Activated CD4-positive, alpha-beta T cell treated with anti-CD3 and anti-CD28 coated beads for 36 hours (primary cell): Measurements from ENCODE around the gene G0S2. TPM values are rescaled to one million over a fixed set of nuclear protein-coding genes. Genes with fewer than 3 reads are reported as not detected.
A peak's percentile ranks its signal among the peaks of the same experiment; 100 is the strongest.

Experiments used
- ATAC-seq: fragments of 200-7000 bp; cut with Tn5 transposase; one replicate; pipeline ENCODE4 v1.10.0; 2021; ENCODE audit warnings: mild to moderate bottlenecking, moderate library complexity
- CTCF ChIA-PET: fragments of 350-600 bp; sonication (Branson Sonifier 250); formaldehyde crosslinking; loops from one replicate; lab custom pipeline; 2021; ENCODE audit warnings: antibody characterized with exemption; lab: Charles Lee
- POLR2A ChIA-PET: fragments of 350-600 bp; sonication (Branson Sonifier 250); formaldehyde crosslinking; loops from one replicate; lab custom pipeline; 2021; ENCODE audit warnings: antibody characterized with exemption, inconsistent platforms; lab: Charles Lee
- DNase-seq: peaks from one replicate; pipeline ENCODE4 v3.0.0-alpha.2; 2020
- H3K27ac Mint-ChIP-seq: one replicate; pipeline ENCODE4 v1.8.0; 2021; ENCODE audit warnings: mixed read lengths
- H3K27me3 Mint-ChIP-seq: one replicate; pipeline ENCODE4 v1.8.0; 2021; ENCODE audit warnings: mixed read lengths
- H3K36me3 Mint-ChIP-seq: one replicate; pipeline ENCODE4 v1.8.0; 2021; ENCODE audit warnings: low read depth, mixed read lengths
- H3K4me1 Mint-ChIP-seq: one replicate; pipeline ENCODE4 v1.8.0; 2021; ENCODE audit warnings: mixed read lengths
- H3K4me3 Mint-ChIP-seq: one replicate; pipeline ENCODE4 v1.8.0; 2021; ENCODE audit warnings: mild to moderate bottlenecking, moderate library complexity, mixed read lengths
- H3K9me3 Mint-ChIP-seq: one replicate; pipeline ENCODE4 v1.8.0; 2021; ENCODE audit warnings: low read depth, mixed read lengths
- intact Hi-C, 2 experiments: fragments of 100-400 bp; cut with DNase I in 1 of 2; cut with micrococcal nuclease in 1 of 2; formaldehyde crosslinking; loops; one replicate each; pipeline versions ENCODE4 v1.14.2 to v1.15.1; 2022 to 2024; cut with DNase I, micrococcal nuclease
- total RNA-seq, 2 experiments: library from RNA; stranded (reverse); gene quantifications; one replicate each; pipeline ENCODE4 v1.2.3, GENCODE V29; 2021

Gene G0S2
- total RNA-seq, 2 experiments from 2014 or later = 21.9 to 22.8 TPM

DNA sequence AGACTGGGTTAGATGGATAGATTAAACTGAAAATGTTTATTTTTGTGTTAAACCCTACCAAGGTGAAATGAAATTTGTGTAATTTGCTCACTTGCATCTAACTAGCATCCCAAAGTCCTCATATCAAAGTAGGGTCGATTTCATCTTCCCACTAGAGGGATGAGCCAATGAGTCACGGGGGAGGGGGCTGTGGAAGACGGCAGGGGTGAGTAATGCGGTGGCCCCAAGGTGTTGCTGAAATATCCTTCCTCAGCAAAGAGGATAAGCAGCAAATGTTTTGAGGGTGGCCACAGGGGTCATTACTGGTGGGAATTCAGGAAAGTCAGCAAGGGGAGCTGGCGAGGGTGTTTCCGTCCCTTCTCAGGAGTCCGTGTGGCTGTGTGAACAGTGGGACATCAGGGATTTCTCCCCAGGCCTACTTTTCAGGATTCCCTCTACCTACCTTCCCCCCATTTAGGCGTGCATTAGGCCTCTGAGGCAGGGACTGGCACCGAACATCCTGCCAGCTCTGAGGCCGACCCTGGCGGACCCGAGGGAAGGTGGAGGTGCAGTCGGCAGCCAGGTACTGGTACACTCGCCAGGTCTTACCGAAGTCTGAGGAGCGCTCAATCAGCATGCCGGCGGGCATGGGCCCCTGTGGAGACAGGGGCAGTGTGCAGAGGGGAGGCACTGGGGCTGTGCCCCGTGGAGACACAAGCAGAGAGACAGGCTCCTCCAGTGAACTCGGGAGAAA, 41.0 kb upstream of the G0S2 start:
- ATAC-seq = no peak
- H3K9me3 Mint-ChIP-seq = no peaks in the 10 kb centered on the region
- POLR2A ChIA-PET = no interaction called here
- H3K4me1 Mint-ChIP-seq = peaks cover 3% of the 10 kb centered on the region
- intact Hi-C loops = no loop called here
- H3K27me3 Mint-ChIP-seq = no peaks in the 10 kb centered on the region
- H3K4me3 Mint-ChIP-seq = no peak overlapping the region
- CTCF ChIA-PET = interaction anchor here (0.9 to 2.0 kb wide), 3 partner anchors 64 to 114 kb away, joined by 4 to 5 read pairs (median 5); no protein-coding TSS in a partner anchor
- no peaks in the 10 kb centered on the region for H3K36me3 Mint-ChIP-seq
- DNase-seq = no peak
- no peak overlapping the region for H3K27ac Mint-ChIP-seq

- ATAC-seq (no peak), DNase-seq (no peak)
- CTCF ChIA-PET = interaction anchor here (0.7 to 2.0 kb wide), 4 partner anchors 15 to 827 kb away, joined by 3 to 4 read pairs (median 3); no protein-coding TSS in a partner anchor
- Mint-ChIP-seq H3K4me3 (no peak overlapping the region), H3K27ac (no peak overlapping the region), H3K27me3 (no peaks in the 10 kb centered on the region), H3K36me3 (no peaks in the 10 kb centered on the region), H3K4me1 (peaks cover 3% of the 10 kb centered on the region), H3K9me3 (no peaks in the 10 kb centered on the region)
- POLR2A ChIA-PET = no interaction called here
- intact Hi-C loops = no loop called here
Observed at GRCh38 chr1:209635850-209636249, 39.4 kb upstream of the G0S2 start.

- CTCF ChIA-PET = interaction anchor here (1.0 to 1.6 kb wide), 3 partner anchors 13 to 106 kb away, joined by 3 to 4 read pairs (median 3); no protein-coding TSS in a partner anchor
- no peaks in the 10 kb centered on the region for H3K9me3 Mint-ChIP-seq
- H3K4me1 Mint-ChIP-seq = no peaks in the 10 kb centered on the region
Observed at GRCh38 chr1:209641832-209642172, 33.4 kb upstream of the G0S2 start.

GRCh38 chr1:209642816-209643215, 32.4 kb upstream of the G0S2 start:
- H3K27ac Mint-ChIP-seq = no peak overlapping the region
- H3K27me3 Mint-ChIP-seq = no peaks in the 10 kb centered on the region
- no peaks in the 10 kb centered on the region for H3K9me3 Mint-ChIP-seq
- H3K4me1 Mint-ChIP-seq = no peaks in the 10 kb centered on the region
- intact Hi-C loops = no loop called here
- ATAC-seq (no peak), DNase-seq (no peak)
- ChIA-PET CTCF (interaction anchor here (0.9 to 1.6 kb wide), 6 partner anchors 12 to 105 kb away, joined by 3 to 5 read pairs (median 3); no protein-coding TSS in a partner anchor), POLR2A (no interaction called here)
- H3K36me3 Mint-ChIP-seq = no peaks in the 10 kb centered on the region
- no peak overlapping the region for H3K4me3 Mint-ChIP-seq

More at GRCh38 chr1:209641832-209642172, 33.4 kb upstream of the G0S2 start:
- Mint-ChIP-seq H3K36me3 (no peaks in the 10 kb centered on the region), H3K27me3 (no peaks in the 10 kb centered on the region), H3K27ac (no peak overlapping the region), H3K4me3 (no peak overlapping the region)
- no peak for DNase-seq
- intact Hi-C loops = no loop called here
- no peak for ATAC-seq
- POLR2A ChIA-PET = no interaction called here

DNA sequence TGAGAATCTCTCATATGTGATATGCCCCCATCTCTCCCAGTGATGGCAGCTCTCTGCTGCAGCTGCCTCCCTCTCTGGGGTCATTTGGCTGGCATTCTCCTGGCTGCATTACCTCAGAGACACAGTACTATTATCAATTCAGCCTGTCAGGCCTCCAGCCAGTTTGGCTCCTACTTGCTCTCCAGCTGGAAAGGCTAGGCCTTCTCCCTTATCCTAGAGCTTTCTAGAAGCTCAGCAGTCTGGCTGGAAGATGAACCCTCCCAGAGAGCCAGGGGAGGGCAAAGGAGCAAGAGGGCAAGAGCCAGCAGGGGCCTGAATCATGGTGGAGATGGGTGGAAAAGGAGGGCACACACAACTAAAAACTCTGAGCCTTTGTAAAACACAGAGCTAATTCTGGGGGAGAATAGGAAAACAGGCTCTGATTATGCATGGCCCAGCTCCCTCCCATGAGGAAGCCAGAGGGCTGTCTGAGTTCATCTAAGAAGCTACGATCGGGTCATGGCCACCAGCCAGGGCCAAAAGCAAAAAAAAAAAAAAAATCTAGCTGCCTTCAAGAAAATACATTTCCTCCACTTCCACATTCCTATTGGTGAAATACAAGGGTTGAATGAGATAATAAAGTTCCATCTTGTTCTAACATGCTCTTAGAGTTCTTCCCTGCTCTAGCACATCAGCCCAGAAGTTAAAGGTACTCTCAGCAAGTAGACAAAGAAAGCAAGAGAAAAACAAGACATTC, 31.8 kb upstream of the G0S2 start:
- ATAC-seq (no peak), DNase-seq (no peak)
- H3K36me3 Mint-ChIP-seq = no peaks in the 10 kb centered on the region
- H3K4me1 Mint-ChIP-seq = peaks cover 4% of the 10 kb centered on the region
- ChIA-PET POLR2A (no interaction called here), CTCF (interaction anchor here (0.5 to 1.5 kb wide), 6 partner anchors 13 to 69 kb away, joined by 3 to 5 read pairs (median 3); no protein-coding TSS in a partner anchor)
- H3K9me3 Mint-ChIP-seq = no peaks in the 10 kb centered on the region
- no peak overlapping the region for H3K4me3 Mint-ChIP-seq
- H3K27ac Mint-ChIP-seq = no peak overlapping the region
- no peaks in the 10 kb centered on the region for H3K27me3 Mint-ChIP-seq
- intact Hi-C loops = no loop called here

GRCh38 chr1:209645574-209646452, 29.4 kb upstream of the G0S2 start:
- intact Hi-C loops = loop anchor here in 1 of 2 experiments (2.0 kb wide), 1 partner anchor 47 kb away; no protein-coding TSS in a partner anchor
- CTCF ChIA-PET = interaction anchor here (0.6 to 0.8 kb wide), 2 partner anchors 85 to 1511 kb away, joined by 3 read pairs; no protein-coding TSS in a partner anchor
- no peaks in the 10 kb centered on the region for H3K9me3 Mint-ChIP-seq

GRCh38 chr1:209646558-209646957, 28.7 kb upstream of the G0S2 start:
- ChIA-PET CTCF (interaction anchor here (0.6 to 0.8 kb wide), 4 partner anchors 41 to 1512 kb away, joined by 3 to 4 read pairs (median 3); no protein-coding TSS in a partner anchor), POLR2A (no interaction called here)
- Mint-ChIP-seq H3K36me3 (no peaks in the 10 kb centered on the region), H3K27me3 (no peaks in the 10 kb centered on the region), H3K9me3 (no peaks in the 10 kb centered on the region), H3K4me3 (no peak overlapping the region), H3K27ac (no peak overlapping the region), H3K4me1 (peaks cover 31% of the 10 kb centered on the region)
- no peak for ATAC-seq
- intact Hi-C loops = loop anchor here in 1 of 2 experiments (2.0 kb wide), 1 partner anchor 46 kb away; no protein-coding TSS in a partner anchor
- no peak for DNase-seq

More at GRCh38 chr1:209645574-209646452, 29.4 kb upstream of the G0S2 start:
- Mint-ChIP-seq H3K4me3 (no peak overlapping the region), H3K27me3 (no peaks in the 10 kb centered on the region), H3K36me3 (no peaks in the 10 kb centered on the region), H3K27ac (no peak overlapping the region), H3K4me1 (peaks cover 23% of the 10 kb centered on the region)
- ATAC-seq = no peak
- POLR2A ChIA-PET = no interaction called here
- DNase-seq = no peak

- ATAC-seq = no peak
Observed at GRCh38 chr1:209647156-209647555, 28.1 kb upstream of the G0S2 start.

DNA sequence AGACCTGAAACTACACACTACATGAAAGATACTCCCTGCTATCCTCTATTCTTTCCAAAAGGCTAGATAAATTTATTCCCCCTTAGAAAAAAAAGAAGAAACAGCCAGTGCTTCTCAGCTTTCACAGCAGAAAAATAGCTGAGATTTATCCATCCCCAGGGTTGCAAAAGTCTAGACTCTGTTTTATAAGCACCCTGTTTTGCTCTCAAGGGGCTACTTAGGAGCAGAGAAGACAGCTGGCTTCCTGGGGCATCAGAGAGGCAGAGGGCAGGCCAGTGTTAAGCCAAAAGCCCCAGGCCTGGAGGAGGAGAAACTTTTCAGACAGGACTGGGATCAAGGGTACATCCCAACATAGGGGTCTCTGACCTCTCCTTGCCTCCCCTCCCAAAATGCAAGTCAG, 26.9 kb upstream of the G0S2 start:
- Mint-ChIP-seq H3K9me3 (no peaks in the 10 kb centered on the region), H3K27ac (no peak overlapping the region), H3K4me3 (no peak overlapping the region), H3K4me1 (peaks cover 46% of the 10 kb centered on the region), H3K27me3 (no peaks in the 10 kb centered on the region), H3K36me3 (no peaks in the 10 kb centered on the region)
- intact Hi-C loops = no loop called here
- DNase-seq (no peak), ATAC-seq (no peak)
- ChIA-PET CTCF (interaction anchor here (0.6 to 2.3 kb wide), 5 partner anchors 13 to 612 kb away, joined by 3 to 7 read pairs (median 4); no protein-coding TSS in a partner anchor), POLR2A (no interaction called here)

More at GRCh38 chr1:209647156-209647555, 28.1 kb upstream of the G0S2 start:
- Mint-ChIP-seq H3K27ac (no peak overlapping the region), H3K36me3 (no peaks in the 10 kb centered on the region), H3K9me3 (no peaks in the 10 kb centered on the region), H3K4me3 (no peak overlapping the region), H3K4me1 (peaks cover 35% of the 10 kb centered on the region), H3K27me3 (no peaks in the 10 kb centered on the region)
- intact Hi-C loops = loop anchor here in 1 of 2 experiments (2.0 kb wide), 1 partner anchor 46 kb away; no protein-coding TSS in a partner anchor
- ChIA-PET POLR2A (no interaction called here), CTCF (interaction anchor here (0.6 to 0.7 kb wide), 2 partner anchors 41 to 80 kb away, joined by 3 to 4 read pairs; no protein-coding TSS in a partner anchor)
- no peak for DNase-seq

DNA sequence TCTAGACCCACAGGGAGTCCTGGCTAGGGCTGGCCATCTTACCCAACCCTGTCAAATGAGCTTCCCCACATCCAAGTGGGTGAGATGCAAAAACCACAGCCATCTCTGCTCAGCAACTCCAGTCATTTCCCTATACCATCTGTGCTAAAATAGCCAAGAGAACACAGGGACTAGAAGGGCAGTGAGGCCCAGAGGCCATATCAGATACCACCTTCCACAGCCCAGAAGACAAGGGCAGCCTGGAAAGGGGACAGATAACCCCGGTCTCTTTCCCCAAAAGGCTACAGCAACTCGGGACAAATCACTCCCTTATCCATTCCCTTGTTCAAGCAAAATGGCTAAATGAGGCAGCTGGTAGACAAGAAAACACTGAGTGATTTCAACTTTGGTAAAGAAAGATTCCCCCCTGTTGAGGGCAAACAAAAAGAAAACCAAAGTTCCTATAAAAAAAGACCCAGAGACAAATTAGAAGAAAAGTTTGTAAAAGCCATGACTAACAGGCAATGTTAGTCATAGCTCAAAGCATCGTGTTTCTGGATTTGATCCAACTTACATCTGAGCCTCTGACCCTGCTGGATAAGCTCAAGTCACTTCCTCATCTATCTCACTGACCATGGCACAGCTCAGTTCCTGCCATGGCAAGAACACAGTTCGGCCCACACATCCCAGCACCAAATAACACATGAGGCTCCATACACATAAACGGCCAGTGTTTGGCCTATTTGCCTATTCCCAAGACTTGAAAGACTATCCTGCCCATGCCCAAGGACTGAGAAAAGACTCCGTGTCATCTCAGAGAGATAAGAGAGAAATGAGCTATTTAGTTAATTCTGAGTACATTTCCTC, 26.1 kb upstream of the G0S2 start:
- intact Hi-C loops = loop anchor here in 1 of 2 experiments (1.0 kb wide), 1 partner anchor 24 kb away; no protein-coding TSS in a partner anchor
- CTCF ChIA-PET = interaction anchor here (0.6 to 2.3 kb wide), 14 partner anchors 10 to 175 kb away, joined by 3 to 7 read pairs (median 4); no protein-coding TSS in a partner anchor
- Mint-ChIP-seq H3K27me3 (no peaks in the 10 kb centered on the region), H3K4me3 (no peak overlapping the region), H3K27ac (peak overlapping the region; percentile 48), H3K36me3 (no peaks in the 10 kb centered on the region), H3K4me1 (peaks cover 52% of the 10 kb centered on the region), H3K9me3 (no peaks in the 10 kb centered on the region)
- peak; percentile 54 for ATAC-seq
- DNase-seq = no peak
- POLR2A ChIA-PET = no interaction called here
